HUES6 (cell line): Measurements from ENCODE around the gene PHAX.
"Not testable (repeated sequence)": the region's sequence is repeated elsewhere in the genome, so short reads cannot be mapped to it uniquely, and the experiment has no call there.

Source experiments
- H3K27ac ChIP-seq: 2 replicates; pipeline ENCODE4 v1.7.0; 2013; ENCODE audit warnings: low read depth, mild to moderate bottlenecking, low read length, inconsistent platforms
- H3K27me3 ChIP-seq: 2 replicates; pipeline ENCODE4 v1.6.1; 2013; ENCODE audit warnings: low read length; ENCODE audit not compliant: control insufficient read depth, insufficient read depth
- H3K36me3 ChIP-seq: 2 replicates; pipeline ENCODE4 v1.6.1; 2013; ENCODE audit warnings: low read length; ENCODE audit not compliant: control insufficient read depth, insufficient read depth
- H3K4me1 ChIP-seq: 2 replicates; pipeline ENCODE4 v1.6.1; 2013; ENCODE audit warnings: low read length; ENCODE audit not compliant: control insufficient read depth, insufficient read depth
- H3K4me3 ChIP-seq: 2 replicates; pipeline ENCODE4 v1.5.1; 2013; ENCODE audit warnings: low read depth, low read length
- H3K9ac ChIP-seq: one replicate; pipeline ENCODE4 v1.6.1; 2013; ENCODE audit warnings: mild to moderate bottlenecking, low read length
- H3K9me3 ChIP-seq: 2 replicates; pipeline ENCODE4 v1.6.1; 2013; ENCODE audit warnings: low read depth, low read length; ENCODE audit not compliant: control insufficient read depth, insufficient read depth

PHAX gene

GRCh38 chr5:126587551-126588390, 13.0 kb upstream of the PHAX start:
- Histone ChIP-seq H3K36me3 (peaks cover 86% of the 10 kb centered on the region), H3K27me3 (no peaks in the 10 kb centered on the region), H3K9me3 (peaks cover 12% of the 10 kb centered on the region; the same call in 1 of the 2 replicates), H3K4me1 (no peaks in the 10 kb centered on the region), H3K4me3 (no peak overlapping the region), H3K27ac (no peak overlapping the region), H3K9ac (no peak overlapping the region)

GRCh38 chr5:126589536-126590297, 11.0 kb upstream of the PHAX start:
- H3K36me3 ChIP-seq, result peaks cover 73% of the 10 kb centered on the region
- peaks cover 4% of the 10 kb centered on the region; the same call in 1 of the 2 replicates for H3K4me1 ChIP-seq
- no peaks in the 10 kb centered on the region for H3K27me3 ChIP-seq
- H3K9ac ChIP-seq, result no peak overlapping the region
- H3K9me3 ChIP-seq, result peaks cover 12% of the 10 kb centered on the region; the same call in 1 of the 2 replicates
- no peak overlapping the region for H3K4me3 ChIP-seq
- no peak overlapping the region for H3K27ac ChIP-seq

DNA sequence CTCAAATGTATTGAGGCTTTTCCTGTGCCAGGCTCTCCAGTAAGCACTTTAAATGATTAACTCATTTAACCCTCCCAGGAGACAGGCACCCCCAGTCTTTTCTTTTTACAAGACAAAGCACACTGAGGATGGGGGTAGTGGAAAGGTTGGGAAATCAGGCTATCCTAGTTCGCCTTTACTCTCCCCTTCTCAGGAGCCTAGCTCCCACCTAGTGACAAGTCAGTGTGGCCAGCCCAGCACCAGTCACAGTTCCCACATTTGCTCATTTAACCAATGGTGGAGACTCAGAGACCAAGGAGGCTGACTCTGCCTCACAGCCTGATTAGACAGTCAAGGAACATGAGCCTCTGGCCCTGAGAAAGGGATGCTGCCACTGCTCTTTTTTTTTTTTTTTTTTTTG, 9.2 kb upstream of the PHAX start:
- H3K9ac ChIP-seq, result no peak overlapping the region
- no peak overlapping the region for H3K27ac ChIP-seq
- H3K9me3 ChIP-seq, result peaks cover 12% of the 10 kb centered on the region; the same call in 1 of the 2 replicates
- peaks cover 56% of the 10 kb centered on the region for H3K36me3 ChIP-seq
- peaks cover 4% of the 10 kb centered on the region; the same call in 1 of the 2 replicates for H3K4me1 ChIP-seq
- no peaks in the 10 kb centered on the region for H3K27me3 ChIP-seq
- H3K4me3 ChIP-seq, result no peak overlapping the region

- Histone ChIP-seq H3K36me3 (peaks cover 28% of the 10 kb centered on the region), H3K4me1 (peaks cover 14% of the 10 kb centered on the region), H3K4me3 (peak within 1 kb of the TSS; percentile 84), H3K27me3 (no peaks in the 10 kb centered on the region), H3K27ac (peak within 1 kb of the TSS; percentile 91), H3K9ac (peak within 1 kb of the TSS; percentile 96), H3K9me3 (peaks cover 8% of the 10 kb centered on the region; the same call in 1 of the 2 replicates)
Measured at GRCh38 chr5:126594748-126595485, 5.8 kb upstream of the PHAX start, which contains the start of gene ALDH7A1. TSS of gene ALDH7A1 (minus strand) at chr5:126595219. CDS start at chr5:126595198, 21 bp downstream.

DNA sequence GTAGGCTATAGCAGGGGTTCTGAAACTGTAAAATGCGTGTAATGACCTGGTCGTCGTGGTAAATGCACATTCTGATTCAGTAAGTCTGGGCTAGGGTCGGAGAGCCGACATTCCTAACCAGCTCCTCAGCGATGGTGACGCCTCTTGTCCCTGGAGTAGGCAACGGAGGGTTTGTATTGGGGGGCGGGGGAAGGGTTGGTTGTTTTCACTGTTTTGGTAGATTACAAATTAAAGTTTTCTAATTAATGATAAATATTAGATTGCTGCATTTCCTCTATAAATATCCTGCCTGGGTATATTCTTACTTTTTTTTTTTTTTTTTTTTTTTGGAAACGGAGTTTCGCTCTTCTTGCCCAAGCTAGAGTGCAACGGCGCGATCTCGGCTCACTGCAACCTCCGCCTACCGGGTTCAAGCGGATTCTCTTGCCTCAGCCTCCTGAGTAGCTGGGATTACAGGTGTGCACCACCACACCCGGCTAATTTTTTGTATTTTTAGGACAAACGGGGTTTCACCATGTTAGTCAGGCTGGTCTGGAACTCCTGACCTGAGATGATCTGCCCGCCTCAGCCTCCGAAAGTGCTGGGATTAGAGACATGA, 5.2 kb upstream of the PHAX start:
- Histone ChIP-seq H3K9ac (peak overlapping the region; percentile 77), H3K9me3 (peaks cover 5% of the 10 kb centered on the region; the same call in 1 of the 2 replicates), H3K27me3 (no peaks in the 10 kb centered on the region), H3K36me3 (peaks cover 23% of the 10 kb centered on the region), H3K4me1 (peaks cover 20% of the 10 kb centered on the region), H3K27ac (peak overlapping the region; percentile 8; the same call in 1 of the 2 replicates), H3K4me3 (peak overlapping the region; percentile 84)

DNA sequence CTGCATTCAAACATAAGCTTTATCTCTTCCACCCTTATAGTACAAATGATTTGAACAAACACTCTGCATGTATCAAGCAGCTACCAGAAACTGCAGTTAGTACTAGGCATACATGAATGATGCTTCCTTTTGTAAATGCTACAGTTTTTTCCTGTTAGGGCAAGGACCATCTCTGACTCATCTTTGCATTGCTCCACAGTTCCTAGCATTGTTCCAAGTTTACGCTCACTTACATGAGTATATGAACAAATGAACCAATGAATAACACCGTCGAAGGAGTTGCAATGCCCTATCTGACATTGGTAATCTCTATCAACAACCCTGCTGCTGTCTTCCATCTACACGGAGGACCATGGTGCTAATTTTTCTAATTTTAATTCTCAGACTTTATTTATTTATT, 3.6 kb upstream of the PHAX start:
- Histone ChIP-seq H3K4me1 (peaks cover 21% of the 10 kb centered on the region), H3K4me3 (no peak overlapping the region), H3K27me3 (no peaks in the 10 kb centered on the region), H3K9me3 (no peaks in the 10 kb centered on the region), H3K27ac (no peak overlapping the region), H3K9ac (no peak overlapping the region), H3K36me3 (peaks cover 8% of the 10 kb centered on the region)

DNA sequence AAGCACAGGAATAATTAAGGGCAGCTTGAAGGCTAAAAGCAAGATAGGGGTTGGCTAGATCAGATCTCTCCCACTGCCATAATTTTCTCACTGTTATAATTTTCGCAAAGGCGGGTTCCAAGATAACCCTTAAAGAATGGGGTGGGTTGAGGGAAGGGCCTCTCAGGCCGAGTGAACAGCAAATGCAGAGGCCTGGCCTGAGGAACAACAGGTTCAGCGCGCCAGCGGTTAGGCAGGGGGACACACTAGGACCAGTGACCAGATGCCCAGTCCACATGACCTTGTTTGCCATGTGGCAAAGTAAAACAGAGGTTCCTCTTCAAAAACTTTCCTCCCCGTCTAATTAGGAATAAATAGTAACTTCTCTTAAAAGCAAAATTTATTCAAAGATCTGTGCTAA, 1.2 kb upstream of the PHAX start:
- Histone ChIP-seq H3K9me3 (no peaks in the 10 kb centered on the region), H3K36me3 (peaks cover 17% of the 10 kb centered on the region), H3K27me3 (no peaks in the 10 kb centered on the region), H3K27ac (peak overlapping the region; percentile 66; the same call in 1 of the 2 replicates), H3K9ac (peak overlapping the region; percentile 14), H3K4me3 (no peak overlapping the region), H3K4me1 (peaks cover 16% of the 10 kb centered on the region)

DNA sequence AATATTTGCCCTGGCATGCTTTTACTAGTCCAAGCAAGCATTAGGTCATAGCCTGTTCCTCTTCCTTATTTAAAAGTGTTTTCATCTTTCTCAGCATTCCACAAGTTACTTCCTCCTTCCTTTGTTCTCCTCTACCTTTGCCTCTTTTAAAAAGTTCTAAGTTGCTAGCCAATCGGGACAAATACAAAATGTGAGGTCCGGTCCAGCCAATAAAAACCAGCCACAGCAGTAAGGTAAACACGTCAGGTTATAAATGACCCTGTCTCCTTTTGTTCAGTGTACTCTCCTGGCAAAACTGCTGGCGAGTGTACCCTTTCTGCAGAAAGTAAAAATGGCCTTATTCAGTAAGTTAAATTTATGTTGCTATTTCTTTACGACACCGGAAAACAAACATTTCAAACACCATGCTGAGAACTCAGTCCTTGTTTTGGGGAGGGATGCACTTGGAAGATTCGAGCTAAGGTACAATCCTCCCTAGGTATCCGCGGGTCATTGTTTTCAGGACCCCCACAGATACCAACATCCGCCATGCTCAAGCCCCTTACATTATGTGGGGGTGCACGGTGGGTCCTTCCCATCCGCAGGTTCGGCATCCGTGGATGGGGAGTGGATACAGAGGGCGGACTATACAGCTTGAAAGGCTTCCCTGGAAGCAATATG, 646 bp upstream of the PHAX start:
- peak overlapping the region; percentile 98 for H3K4me3 ChIP-seq
- not testable (repeated sequence) for H3K27me3 ChIP-seq, H3K9me3 ChIP-seq
- peak overlapping the region; percentile 98 for H3K9ac ChIP-seq
- peaks cover 16% of the 10 kb centered on the region for H3K4me1 ChIP-seq
- H3K36me3 ChIP-seq, result peaks cover 21% of the 10 kb centered on the region
- H3K27ac ChIP-seq, result peak overlapping the region; percentile 96

DNA sequence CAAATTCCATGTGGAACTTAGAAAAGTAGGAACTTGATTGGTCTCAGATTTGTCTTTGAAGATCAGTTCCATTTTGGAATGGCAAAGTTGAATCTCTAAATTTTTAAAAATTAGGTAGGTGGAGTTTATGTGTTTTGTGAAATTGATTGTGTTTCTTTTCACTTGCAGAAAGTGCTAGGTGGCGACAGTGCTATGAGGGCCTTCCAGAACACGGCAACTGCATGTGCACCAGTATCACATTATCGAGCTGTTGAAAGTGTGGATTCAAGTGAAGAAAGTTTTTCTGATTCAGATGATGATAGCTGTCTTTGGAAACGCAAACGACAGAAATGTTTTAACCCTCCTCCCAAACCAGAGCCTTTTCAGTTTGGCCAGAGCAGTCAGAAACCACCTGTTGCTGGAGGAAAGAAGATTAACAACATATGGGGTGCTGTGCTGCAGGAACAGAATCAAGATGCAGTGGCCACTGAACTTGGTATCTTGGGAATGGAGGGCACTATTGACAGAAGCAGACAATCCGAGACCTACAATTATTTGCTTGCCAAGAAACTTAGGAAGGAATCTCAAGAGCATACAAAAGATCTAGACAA, 2.8 kb downstream of the PHAX start:
- H3K9me3 ChIP-seq, result no peaks in the 10 kb centered on the region
- H3K36me3 ChIP-seq, result peaks cover 54% of the 10 kb centered on the region
- H3K4me3 ChIP-seq, result no peak overlapping the region
- no peak overlapping the region for H3K27ac ChIP-seq
- H3K9ac ChIP-seq, result no peak overlapping the region
- H3K27me3 ChIP-seq, result no peaks in the 10 kb centered on the region
- peaks cover 16% of the 10 kb centered on the region for H3K4me1 ChIP-seq
